ENCODE results near the gene CDK6. TPM values are rescaled to one million over a fixed set of nuclear protein-coding genes. Genes with fewer than 3 reads are reported as not detected.
A peak's percentile ranks its signal among the peaks of the same experiment; 100 is the strongest.

Gene CDK6
- polyA plus RNA-seq, 1 donor (not counting 4 experiments of a cell fraction or from before 2014, with no cell fraction given), result 53.5 TPM

- Histone ChIP-seq H3K9me3 (ENCODE audit: control insufficient read depth, low read depth, low read length) (no peaks in the 10 kb centered on the region), H3K36me3 (ENCODE audit: control insufficient read depth in 2 of 2, extremely low read depth in 1 of 2, insufficient read depth in 2 of 2, low read length in 2 of 2) (no peaks in the 10 kb centered on the region), H3K4me2 (ENCODE audit: control insufficient read depth, extremely low read depth, insufficient read depth, low read depth, low read length) (no peak overlapping the region), H4K20me1 (ENCODE audit: control insufficient read depth, extremely low read depth, insufficient read depth, low read length) (no peaks in the 10 kb centered on the region), H3K9ac (ENCODE audit: control insufficient read depth, extremely low read depth, insufficient read depth, low read length) (no peak overlapping the region), H3K4me1 (ENCODE audit: control insufficient read depth, extremely low read depth, insufficient read depth, low read length) (peaks cover 11% of the 10 kb centered on the region), H3K79me2 (ENCODE audit: control insufficient read depth, insufficient read depth, low read length) (no peaks in the 10 kb centered on the region), H3K4me3 (ENCODE audit: control insufficient read depth in 2 of 3, extremely low read depth in 1 of 3, insufficient read depth in 2 of 3, low read depth in 1 of 3, low read length in 3 of 3) (no peak overlapping the region), H3K27ac (ENCODE audit: control insufficient read depth, insufficient read depth, low read length) (no peak overlapping the region), H2AFZ (ENCODE audit: control insufficient read depth, low read length) (no peak overlapping the region), H3K9me1 (ENCODE audit: control insufficient read depth, extremely low read depth, insufficient read depth, low read length) (no peaks in the 10 kb centered on the region), H3K27me3 (ENCODE audit: control insufficient read depth, extremely low read depth, insufficient read depth, low read length) (no peaks in the 10 kb centered on the region)
- DNase-seq (ENCODE audit: low read depth, low spot score) (no peak), FAIRE-seq (peak; percentile 32)
- dilution Hi-C loops (cut with MboI; ENCODE audit: extremely low pct_ligation_motif_present, low sequenced_read_pairs), result no loop called here
- TF ChIP-seq EZH2 (IDR thresholded peaks at IDR 0.05; ENCODE audit: low read length) (no peak), CTCF (optimal IDR thresholded peaks at IDR 0.05 in 1 of 3, IDR thresholded peaks at IDR 0.05 in 1 of 3, conservative IDR thresholded peaks at IDR 0.05 in 1 of 3; ENCODE audit: extremely low read depth in 1 of 3, insufficient read depth in 2 of 3, low read length in 3 of 3) (no peak)
Observed at GRCh38 chr7:92843781-92844180, 7.4 kb upstream of the CDK6 start.

DNA sequence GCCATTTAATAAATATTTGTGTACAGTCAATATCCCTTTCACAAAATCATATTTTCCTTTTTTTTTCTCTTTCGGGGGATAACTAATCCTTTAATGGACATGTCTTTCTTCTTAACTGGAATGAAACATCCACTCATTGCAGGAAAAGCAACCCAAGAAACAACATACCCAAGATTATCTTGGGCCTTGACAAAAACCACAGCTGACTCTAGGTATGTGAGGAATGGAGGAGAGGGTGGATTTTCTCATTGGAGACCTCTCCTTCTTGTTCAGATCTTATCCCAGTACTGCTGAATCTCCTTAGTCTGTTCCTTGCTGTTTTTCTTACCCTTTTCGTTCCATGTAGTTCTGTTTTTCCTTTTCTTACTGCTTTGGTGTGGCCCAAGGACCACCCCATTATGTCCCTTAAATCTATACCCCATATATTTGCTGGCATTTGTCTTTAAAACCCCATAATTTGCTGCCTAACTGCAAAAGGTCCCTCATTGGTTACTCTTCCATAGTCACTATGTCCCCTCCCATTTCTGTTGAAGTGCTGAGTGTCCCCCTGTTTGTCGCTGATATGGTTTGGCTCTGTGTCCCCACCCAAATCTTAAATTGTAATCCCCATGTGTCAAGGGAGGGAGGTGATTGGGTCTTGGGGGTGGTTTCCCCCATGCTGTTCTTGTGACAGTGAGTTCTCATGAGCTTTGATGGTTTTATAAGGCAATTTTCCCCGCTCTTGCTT lies 6.8 kb upstream of the CDK6 start:
- peaks cover 13% of the 10 kb centered on the region for H3K4me1 ChIP-seq (ENCODE audit: control insufficient read depth, extremely low read depth, insufficient read depth, low read length)
- H3K9ac ChIP-seq (ENCODE audit: control insufficient read depth, extremely low read depth, insufficient read depth, low read length), result no peak overlapping the region
- H3K79me2 ChIP-seq (ENCODE audit: control insufficient read depth, insufficient read depth, low read length), result no peaks in the 10 kb centered on the region
- no peak overlapping the region for H3K4me2 ChIP-seq (ENCODE audit: control insufficient read depth, extremely low read depth, insufficient read depth, low read depth, low read length)
- H3K9me1 ChIP-seq (ENCODE audit: control insufficient read depth, extremely low read depth, insufficient read depth, low read length), result no peaks in the 10 kb centered on the region
- no peaks in the 10 kb centered on the region for H3K36me3 ChIP-seq (ENCODE audit: control insufficient read depth in 2 of 2, extremely low read depth in 1 of 2, insufficient read depth in 2 of 2, low read length in 2 of 2)
- no peaks in the 10 kb centered on the region for H3K9me3 ChIP-seq (ENCODE audit: control insufficient read depth, low read depth, low read length)
- H2AFZ ChIP-seq (ENCODE audit: control insufficient read depth, low read length), result no peak overlapping the region
- dilution Hi-C loops (cut with MboI; ENCODE audit: extremely low pct_ligation_motif_present, low sequenced_read_pairs), result no loop called here
- FAIRE-seq (no peak), DNase-seq (ENCODE audit: low read depth, low spot score) (no peak)
- TF ChIP-seq EZH2 (IDR thresholded peaks at IDR 0.05; ENCODE audit: low read length) (no peak), CTCF (optimal IDR thresholded peaks at IDR 0.05 in 1 of 3, IDR thresholded peaks at IDR 0.05 in 1 of 3, conservative IDR thresholded peaks at IDR 0.05 in 1 of 3; ENCODE audit: extremely low read depth in 1 of 3, insufficient read depth in 2 of 3, low read length in 3 of 3) (no peak)
- no peaks in the 10 kb centered on the region for H3K27me3 ChIP-seq (ENCODE audit: control insufficient read depth, extremely low read depth, insufficient read depth, low read length)
- H4K20me1 ChIP-seq (ENCODE audit: control insufficient read depth, extremely low read depth, insufficient read depth, low read length), result no peaks in the 10 kb centered on the region
- H3K27ac ChIP-seq (ENCODE audit: control insufficient read depth, insufficient read depth, low read length), result no peak overlapping the region
- no peak overlapping the region for H3K4me3 ChIP-seq (ENCODE audit: control insufficient read depth in 2 of 3, extremely low read depth in 1 of 3, insufficient read depth in 2 of 3, low read depth in 1 of 3, low read length in 3 of 3)

Measured in keratinocyte (primary cell).